Measurements from ENCODE around the gene SCAMP2.

DNA sequence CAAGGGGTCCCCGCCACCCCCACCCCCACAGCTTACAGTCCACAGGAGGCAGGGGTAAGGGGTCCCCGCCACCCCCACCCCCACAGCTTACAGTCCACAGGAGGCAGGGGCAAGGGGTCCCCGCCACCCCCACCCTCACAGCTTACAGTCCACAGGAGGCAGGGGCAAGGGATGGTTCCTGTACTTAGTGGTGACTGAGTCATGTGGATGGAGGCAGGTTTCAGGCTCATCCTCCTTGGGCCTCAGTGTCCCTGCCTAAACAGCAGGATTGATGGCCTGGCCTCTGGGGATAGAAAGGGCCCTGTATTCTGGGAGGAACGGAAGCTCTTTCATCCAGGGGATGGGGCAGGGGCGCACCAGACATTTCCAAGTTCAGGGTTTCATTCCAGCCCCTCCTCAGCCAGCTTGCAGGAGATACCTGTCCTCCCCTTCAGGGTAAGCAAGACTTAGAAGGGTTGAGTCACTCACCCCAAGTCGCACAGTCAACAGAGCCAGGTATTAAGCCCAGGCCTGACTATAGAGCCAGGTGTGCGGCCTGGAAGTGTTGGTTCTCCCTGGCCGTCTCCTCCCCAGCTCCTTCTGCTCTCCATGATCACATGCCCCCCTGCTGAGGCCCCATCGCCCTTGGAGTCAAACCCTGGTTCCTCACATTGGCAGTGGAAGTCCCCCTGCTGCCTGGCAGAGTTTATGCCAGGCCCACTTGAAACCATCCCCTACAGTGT is 78.8 kb downstream of the SCAMP2 start:
- no peak for TF ChIP-seq POLR2A (IDR thresholded peaks at IDR 0.05; ENCODE audit: borderline replicate concordance, extremely low read depth, insufficient read depth, insufficient read length)
- TF ChIP-seq, protein P1, sequence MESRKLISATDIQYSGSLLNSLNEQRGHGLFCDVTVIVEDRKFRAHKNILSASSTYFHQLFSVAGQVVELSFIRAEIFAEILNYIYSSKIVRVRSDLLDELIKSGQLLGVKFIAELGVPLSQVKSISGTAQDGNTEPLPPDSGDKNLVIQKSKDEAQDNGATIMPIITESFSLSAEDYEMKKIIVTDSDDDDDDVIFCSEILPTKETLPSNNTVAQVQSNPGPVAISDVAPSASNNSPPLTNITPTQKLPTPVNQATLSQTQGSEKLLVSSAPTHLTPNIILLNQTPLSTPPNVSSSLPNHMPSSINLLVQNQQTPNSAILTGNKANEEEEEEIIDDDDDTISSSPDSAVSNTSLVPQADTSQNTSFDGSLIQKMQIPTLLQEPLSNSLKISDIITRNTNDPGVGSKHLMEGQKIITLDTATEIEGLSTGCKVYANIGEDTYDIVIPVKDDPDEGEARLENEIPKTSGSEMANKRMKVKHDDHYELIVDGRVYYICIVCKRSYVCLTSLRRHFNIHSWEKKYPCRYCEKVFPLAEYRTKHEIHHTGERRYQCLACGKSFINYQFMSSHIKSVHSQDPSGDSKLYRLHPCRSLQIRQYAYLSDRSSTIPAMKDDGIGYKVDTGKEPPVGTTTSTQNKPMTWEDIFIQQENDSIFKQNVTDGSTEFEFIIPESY (IDR thresholded peaks at IDR 0.05; ENCODE audit: extremely low read depth, insufficient replicate concordance, low read length), result no peak
- TF ChIP-seq, protein P2, sequence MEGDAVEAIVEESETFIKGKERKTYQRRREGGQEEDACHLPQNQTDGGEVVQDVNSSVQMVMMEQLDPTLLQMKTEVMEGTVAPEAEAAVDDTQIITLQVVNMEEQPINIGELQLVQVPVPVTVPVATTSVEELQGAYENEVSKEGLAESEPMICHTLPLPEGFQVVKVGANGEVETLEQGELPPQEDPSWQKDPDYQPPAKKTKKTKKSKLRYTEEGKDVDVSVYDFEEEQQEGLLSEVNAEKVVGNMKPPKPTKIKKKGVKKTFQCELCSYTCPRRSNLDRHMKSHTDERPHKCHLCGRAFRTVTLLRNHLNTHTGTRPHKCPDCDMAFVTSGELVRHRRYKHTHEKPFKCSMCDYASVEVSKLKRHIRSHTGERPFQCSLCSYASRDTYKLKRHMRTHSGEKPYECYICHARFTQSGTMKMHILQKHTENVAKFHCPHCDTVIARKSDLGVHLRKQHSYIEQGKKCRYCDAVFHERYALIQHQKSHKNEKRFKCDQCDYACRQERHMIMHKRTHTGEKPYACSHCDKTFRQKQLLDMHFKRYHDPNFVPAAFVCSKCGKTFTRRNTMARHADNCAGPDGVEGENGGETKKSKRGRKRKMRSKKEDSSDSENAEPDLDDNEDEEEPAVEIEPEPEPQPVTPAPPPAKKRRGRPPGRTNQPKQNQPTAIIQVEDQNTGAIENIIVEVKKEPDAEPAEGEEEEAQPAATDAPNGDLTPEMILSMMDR (IDR thresholded peaks at IDR 0.05 in 2 of 3, conservative IDR thresholded peaks at IDR 0.05 in 1 of 3; ENCODE audit: borderline replicate concordance in 1 of 3, insufficient read depth in 1 of 3, low read depth in 2 of 3, low read length in 2 of 3), result no peak
- no peak for TF ChIP-seq YY1 (IDR thresholded peaks at IDR 0.05; ENCODE audit: extremely low read depth, insufficient replicate concordance, low read depth, low read length)
- no peak for TF ChIP-seq RAD21 (IDR thresholded peaks at IDR 0.05; ENCODE audit: low read depth)
- TF ChIP-seq EZH2 (IDR thresholded peaks at IDR 0.05), result no peak
- TF ChIP-seq, protein P3, sequence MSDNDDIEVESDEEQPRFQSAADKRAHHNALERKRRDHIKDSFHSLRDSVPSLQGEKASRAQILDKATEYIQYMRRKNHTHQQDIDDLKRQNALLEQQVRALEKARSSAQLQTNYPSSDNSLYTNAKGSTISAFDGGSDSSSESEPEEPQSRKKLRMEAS (IDR thresholded peaks at IDR 0.05), result no peak
- TF ChIP-seq SP1 (IDR thresholded peaks at IDR 0.05; ENCODE audit: low read depth), result no peak
- TF ChIP-seq SRF (IDR thresholded peaks at IDR 0.05; ENCODE audit: low read depth), result no peak
- no peak for TF ChIP-seq EZH2phosphoT487 (IDR thresholded peaks at IDR 0.05; ENCODE audit: borderline replicate concordance)
- TF ChIP-seq POLR2AphosphoS5 (IDR thresholded peaks at IDR 0.05; ENCODE audit: low read depth, low read length), result no peak
- TF ChIP-seq, protein P4, sequence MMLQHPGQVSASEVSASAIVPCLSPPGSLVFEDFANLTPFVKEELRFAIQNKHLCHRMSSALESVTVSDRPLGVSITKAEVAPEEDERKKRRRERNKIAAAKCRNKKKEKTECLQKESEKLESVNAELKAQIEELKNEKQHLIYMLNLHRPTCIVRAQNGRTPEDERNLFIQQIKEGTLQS (IDR thresholded peaks at IDR 0.05), result no peak
- TF ChIP-seq, protein P5, sequence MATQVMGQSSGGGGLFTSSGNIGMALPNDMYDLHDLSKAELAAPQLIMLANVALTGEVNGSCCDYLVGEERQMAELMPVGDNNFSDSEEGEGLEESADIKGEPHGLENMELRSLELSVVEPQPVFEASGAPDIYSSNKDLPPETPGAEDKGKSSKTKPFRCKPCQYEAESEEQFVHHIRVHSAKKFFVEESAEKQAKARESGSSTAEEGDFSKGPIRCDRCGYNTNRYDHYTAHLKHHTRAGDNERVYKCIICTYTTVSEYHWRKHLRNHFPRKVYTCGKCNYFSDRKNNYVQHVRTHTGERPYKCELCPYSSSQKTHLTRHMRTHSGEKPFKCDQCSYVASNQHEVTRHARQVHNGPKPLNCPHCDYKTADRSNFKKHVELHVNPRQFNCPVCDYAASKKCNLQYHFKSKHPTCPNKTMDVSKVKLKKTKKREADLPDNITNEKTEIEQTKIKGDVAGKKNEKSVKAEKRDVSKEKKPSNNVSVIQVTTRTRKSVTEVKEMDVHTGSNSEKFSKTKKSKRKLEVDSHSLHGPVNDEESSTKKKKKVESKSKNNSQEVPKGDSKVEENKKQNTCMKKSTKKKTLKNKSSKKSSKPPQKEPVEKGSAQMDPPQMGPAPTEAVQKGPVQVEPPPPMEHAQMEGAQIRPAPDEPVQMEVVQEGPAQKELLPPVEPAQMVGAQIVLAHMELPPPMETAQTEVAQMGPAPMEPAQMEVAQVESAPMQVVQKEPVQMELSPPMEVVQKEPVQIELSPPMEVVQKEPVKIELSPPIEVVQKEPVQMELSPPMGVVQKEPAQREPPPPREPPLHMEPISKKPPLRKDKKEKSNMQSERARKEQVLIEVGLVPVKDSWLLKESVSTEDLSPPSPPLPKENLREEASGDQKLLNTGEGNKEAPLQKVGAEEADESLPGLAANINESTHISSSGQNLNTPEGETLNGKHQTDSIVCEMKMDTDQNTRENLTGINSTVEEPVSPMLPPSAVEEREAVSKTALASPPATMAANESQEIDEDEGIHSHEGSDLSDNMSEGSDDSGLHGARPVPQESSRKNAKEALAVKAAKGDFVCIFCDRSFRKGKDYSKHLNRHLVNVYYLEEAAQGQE (IDR thresholded peaks at IDR 0.05; ENCODE audit: low read depth), result no peak
- no peak for TF ChIP-seq ZNF274 (IDR thresholded peaks at IDR 0.05; ENCODE audit: low read depth, low read length)

Data from HCT116 (cell line).